DOHH2 (cell line): ENCODE results near the gene AUTS2.

Experiments
- H3F3A ChIP-seq: fragments of 200-600 bp; sonication (generic), shearing (Covaris generic); 2 replicates; pipeline ENCODE4 v1.6.0; 2016; ENCODE audit warnings: antibody characterized with exemption, mild to moderate bottlenecking; ENCODE audit not compliant: control insufficient read depth, insufficient read depth
- H3K27ac ChIP-seq: fragments of 200-600 bp; sonication (generic); 2 replicates; pipeline ENCODE4 v1.5.1; 2014; ENCODE audit warnings: low read depth, mild to moderate bottlenecking, low read length, moderate library complexity
- H3K27me3 ChIP-seq: fragments of 200-600 bp; sonication (generic); 2 replicates; pipeline ENCODE4 v1.6.1; 2014; ENCODE audit warnings: mild to moderate bottlenecking, low read length, mixed read lengths; ENCODE audit not compliant: control insufficient read depth
- H3K36me3 ChIP-seq: fragments of 200-600 bp; sonication (generic); 2 replicates; pipeline ENCODE4 v1.6.1; 2014; ENCODE audit warnings: mild to moderate bottlenecking, low read length, moderate library complexity, mixed read lengths; ENCODE audit not compliant: control insufficient read depth
- H3K4me1 ChIP-seq: fragments of 200-600 bp; sonication (generic); 2 replicates; pipeline ENCODE4 v1.6.1; 2014; ENCODE audit warnings: mild to moderate bottlenecking, low read length, mixed read lengths; ENCODE audit not compliant: control insufficient read depth
- H3K4me2 ChIP-seq: fragments of 200-600 bp; sonication (generic); 2 replicates; pipeline ENCODE4 v1.6.0; 2014; ENCODE audit warnings: mild to moderate bottlenecking, low read length, moderate library complexity
- H3K4me3 ChIP-seq: fragments of 200-600 bp; sonication (generic); 2 replicates; pipeline ENCODE4 v1.5.1; 2014; ENCODE audit warnings: mild to moderate bottlenecking, low read length, mixed read lengths
- H3K79me2 ChIP-seq: fragments of 200-600 bp; sonication (generic); 2 replicates; pipeline ENCODE4 v1.6.1; 2014; ENCODE audit warnings: mild to moderate bottlenecking, low read length, mixed read lengths; ENCODE audit not compliant: control insufficient read depth
- H3K9me2 ChIP-seq: fragments of 200-600 bp; sonication (generic); replicated peaks from 2 replicates; pipeline ENCODE4 v1.6.1; 2014; ENCODE audit warnings: mild to moderate bottlenecking, low read length, mixed read lengths; ENCODE audit not compliant: control insufficient read depth
- H3K9me3 ChIP-seq: fragments of 200-600 bp; sonication (generic); 2 replicates; pipeline ENCODE4 v1.6.1; 2014; ENCODE audit warnings: antibody characterized with exemption, low read length, mixed read lengths; ENCODE audit not compliant: control insufficient read depth, insufficient read depth
- H4K20me1 ChIP-seq: fragments of 200-600 bp; sonication (generic); 2 replicates; pipeline ENCODE4 v1.6.0; 2014; ENCODE audit warnings: low read depth, mild to moderate bottlenecking, antibody characterized with exemption, low read length, moderate library complexity; ENCODE audit not compliant: control insufficient read depth, insufficient read depth
- CTCF ChIP-seq: fragments of 200-600 bp; sonication (generic); IDR thresholded peaks from one replicate; pipeline ENCODE4 v1.5.1; 2014; ENCODE audit warnings: antibody characterized with exemption, mild to moderate bottlenecking, low read depth, low read length; ENCODE audit not compliant: poor library complexity, severe bottlenecking
- EZH2phosphoT487 ChIP-seq: fragments of 200-600 bp; sonication (generic); IDR thresholded peaks from 2 replicates; pipeline ENCODE4 v1.6.1; 2017; ENCODE audit warnings: borderline replicate concordance, mild to moderate bottlenecking, antibody characterized with exemption, low read length, moderate library complexity, mixed read lengths

The AUTS2 gene

DNA sequence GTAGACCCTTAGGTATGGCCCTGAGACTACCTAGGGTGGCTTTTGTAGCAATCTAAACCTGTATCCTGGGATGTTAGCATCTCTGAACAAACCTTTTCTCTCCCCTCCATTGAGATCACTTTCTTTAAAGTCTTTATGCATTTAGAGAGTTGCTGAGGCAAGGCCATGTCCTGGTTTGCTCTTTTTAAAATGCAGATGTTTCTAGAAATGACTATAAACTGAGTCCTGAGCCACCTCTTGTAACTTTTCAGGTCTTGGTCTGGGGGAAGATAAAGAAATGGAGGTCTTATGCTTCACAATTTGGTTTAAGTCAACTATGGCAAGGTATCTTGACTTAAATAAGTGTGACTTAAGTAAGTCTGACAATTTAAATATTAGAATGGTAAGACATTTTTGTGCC is 78.0 kb downstream of the AUTS2 start:
- Histone ChIP-seq H3K4me1 (peaks cover 23% of the 10 kb centered on the region), H3K4me2 (no peak overlapping the region), H3K27me3 (no peaks in the 10 kb centered on the region), H3K9me3 (no peaks in the 10 kb centered on the region), H4K20me1 (peaks cover 13% of the 10 kb centered on the region), H3K36me3 (no peaks in the 10 kb centered on the region), H3K9me2 (no peaks in the 10 kb centered on the region), H3K27ac (no peak overlapping the region), H3F3A (peaks cover 3% of the 10 kb centered on the region), H3K79me2 (peaks cover 95% of the 10 kb centered on the region), H3K4me3 (no peak overlapping the region)
- TF ChIP-seq CTCF (no peak), EZH2phosphoT487 (no peak)

GRCh38 chr7:69677054-69677852 is 79.0 kb downstream of the AUTS2 start:
- peaks cover 3% of the 10 kb centered on the region for H3F3A ChIP-seq
- H3K79me2 ChIP-seq: peaks cover 96% of the 10 kb centered on the region
- H3K9me3 ChIP-seq: no peaks in the 10 kb centered on the region
- H3K4me2 ChIP-seq: no peak overlapping the region
- TF ChIP-seq CTCF (peak; percentile 70), EZH2phosphoT487 (no peak)
- H3K27ac ChIP-seq: no peak overlapping the region
- H3K27me3 ChIP-seq: no peaks in the 10 kb centered on the region
- no peaks in the 10 kb centered on the region for H3K36me3 ChIP-seq
- no peak overlapping the region for H3K4me3 ChIP-seq
- no peaks in the 10 kb centered on the region for H3K9me2 ChIP-seq
- H3K4me1 ChIP-seq: peaks cover 33% of the 10 kb centered on the region
- peaks cover 17% of the 10 kb centered on the region for H4K20me1 ChIP-seq

DNA sequence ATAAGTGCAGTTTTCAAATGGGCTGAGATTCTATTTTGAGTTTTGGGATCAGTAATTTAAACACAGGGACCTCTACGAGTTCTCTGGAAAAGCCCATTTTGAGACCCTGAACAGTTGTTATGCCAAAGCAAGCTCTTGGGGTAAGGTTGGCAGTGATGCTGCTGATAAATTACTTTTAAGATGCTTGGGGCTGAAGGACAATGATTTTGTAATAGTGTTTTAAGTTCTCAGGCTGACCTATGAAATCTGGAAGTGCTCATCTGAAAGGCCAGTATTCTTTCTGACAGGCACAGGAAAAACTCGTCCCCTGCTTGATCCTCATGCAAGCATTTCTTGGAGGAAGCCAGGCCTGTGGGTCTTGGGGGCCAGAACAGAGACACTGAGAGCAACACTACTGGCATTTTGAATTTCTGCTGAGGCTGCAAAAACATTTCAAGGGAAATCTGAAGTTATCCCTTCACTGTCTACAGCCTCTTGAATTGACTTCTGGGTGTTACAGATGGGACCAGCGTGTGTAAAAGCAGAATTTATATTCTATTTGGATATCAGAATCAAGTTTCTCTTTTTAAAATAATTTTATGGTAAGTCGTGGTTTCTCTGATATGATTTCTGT is 79.7 kb downstream of the AUTS2 start:
- H3K27ac ChIP-seq: no peak overlapping the region
- H3K9me3 ChIP-seq: no peaks in the 10 kb centered on the region
- no peaks in the 10 kb centered on the region for H3K9me2 ChIP-seq
- H3K4me3 ChIP-seq: no peak overlapping the region
- H3K27me3 ChIP-seq: no peaks in the 10 kb centered on the region
- H3K4me2 ChIP-seq: no peak overlapping the region
- TF ChIP-seq CTCF (no peak), EZH2phosphoT487 (no peak)
- peaks cover 97% of the 10 kb centered on the region for H3K79me2 ChIP-seq
- H3F3A ChIP-seq: peaks cover 3% of the 10 kb centered on the region
- no peaks in the 10 kb centered on the region for H3K36me3 ChIP-seq
- H3K4me1 ChIP-seq: peaks cover 40% of the 10 kb centered on the region
- peaks cover 17% of the 10 kb centered on the region for H4K20me1 ChIP-seq
